Heart left ventricle (tissue), 16 donors: ENCODE data around the gene FSHR. TPM values are rescaled to one million over a fixed set of nuclear protein-coding genes. Genes with fewer than 3 reads are reported as not detected.

Experiments used
- ATAC-seq, 4 donors: fragments of 200-7000 bp; cut with Tn5 transposase; one replicate each; pipeline ENCODE4 v1.9.1; 2020 to 2022; ENCODE audit warnings: moderate library complexity in 4 of 4, mild to moderate bottlenecking in 3 of 4, moderate number of reproducible peaks in 1 of 4
- DNase-seq, 5 donors: peaks; one replicate each; pipeline ENCODE4 v3.0.0-alpha.2; 2020
- H3K27ac ChIP-seq, 12 donors: fragments of 200-600 bp; sonication (generic) in 4 of 12; one replicate each; pipeline versions ENCODE4 v1.5.0 to v1.8.0; 2016 to 2022; ENCODE audit warnings: mild to moderate bottlenecking in 2 of 12
- H3K27me3 ChIP-seq, 9 donors: fragments of 200-600 bp; sonication (generic) in 2 of 9; one replicate each; pipeline versions ENCODE4 v1.5.1 to v1.8.0; 2016 to 2022; ENCODE audit warnings: mild to moderate bottlenecking in 3 of 9
- H3K36me3 ChIP-seq, 9 donors: fragments of 200-600 bp; sonication (generic) in 2 of 9; one replicate each; pipeline versions ENCODE4 v1.5.0 to v1.8.0; 2018 to 2022; ENCODE audit warnings: mild to moderate bottlenecking in 2 of 9
- H3K4me1 ChIP-seq, 12 donors: fragments of 200-600 bp; sonication (generic) in 4 of 12; one replicate each; pipeline versions ENCODE4 v1.5.0 to v1.8.0; 2016 to 2022; ENCODE audit warnings: mild to moderate bottlenecking in 3 of 12
- H3K4me3 ChIP-seq, 12 donors: fragments of 200-600 bp; sonication (generic) in 4 of 12; one replicate each; pipeline versions ENCODE4 v1.5.0 to v1.8.0; 2017 to 2022; ENCODE audit warnings: mild to moderate bottlenecking in 9 of 12, moderate library complexity in 4 of 12
- H3K9me3 ChIP-seq, 12 donors: fragments of 200-600 bp; sonication (generic) in 4 of 12; one replicate each; pipeline versions ENCODE4 v1.5.0 to v1.8.0; 2016 to 2022; ENCODE audit warnings: mild to moderate bottlenecking in 1 of 12
- CTCF ChIP-seq, 12 donors: fragments of 200-600 bp; sonication (generic) in 4 of 12; IDR thresholded peaks; one replicate each; pipeline versions ENCODE4 v1.5.0 to v1.8.0; 2018 to 2022; ENCODE audit warnings: antibody characterized with exemption in 12 of 12, mild to moderate bottlenecking in 5 of 12
- POLR2A ChIP-seq, 2 donors: fragments of 450-650 bp; IDR thresholded peaks; one replicate each; pipeline ENCODE4 v1.6.1; 2017; ENCODE audit warnings: antibody characterized with exemption in 2 of 2, mild to moderate bottlenecking in 2 of 2, moderate library complexity in 2 of 2
- WGBS, 4 donors: extraction: QIAGEN DNeasy Blood & Tissue Kit in 2 of 4; methylation state at CpG; one replicate each; pipeline versions ENCODE4 v1.1.5 to v1.1.7; 2013 to 2018; 5-methylcytosine and 5-hydroxymethylcytosine counted together
- intact Hi-C, 10 donors: fragments of 100-400 bp; cut with DNase I; formaldehyde crosslinking; loops; one replicate each; pipeline versions ENCODE4 v1.11.1 to v1.14.2; 2022
- polyA plus RNA-seq, 2 donors: library from polyadenylated mRNA; stranded (reverse); fragments of 200-250 nt; gene quantifications; one replicate each; pipeline ENCODE4 v1.2.3, GENCODE V29; 2013
- total RNA-seq, 9 donors: library from RNA; depleted of rRNA in 2 of 9; stranded (reverse); fragments of >200 nt in 2 of 9; fragmentation: NEBNext Ultra II Directional in 3 of 9; extraction: Animal tissue kit (Norgen Biotek cat#: 25700) in 3 of 9; gene quantifications; one replicate each; pipeline versions ENCODE4 v1.1.0 to v1.2.4, GENCODE V29; 2016 to 2023
- donor health status: ischemic (EF 13 %, LVEDD 7.1; RV severe dilation, severe dysfunction).
- donor health status: healthy with polysubstance abuse.
- donor health status: DM: no; HTN: yes; CAD: no.
- donor health status: DM: no; HTN: no; CAD: no.
- donor health status: ischemic (EF 25% LVEDD 6.9; RV normal size, moderate dysfunction).
- donor health status: ischemic (EF 25% LVEDD 5.7; RV mildly dilated, moderate dysfunction).
- donor health status: healthy.
- donor health status: DM: yes; HTN: yes; CAD: no.
- donor health status: ischemic (EF 35%, LVEDD 5.7; RV mildly dilated, moderate dysfunction).
- donor health status: nonischemic (EF 11% LVEDD 7.7; RV severe dilation, severe dysfunction).
- donor health status: DM: yes; HTN: yes; CAD: no.
- donor health status: PGD.
- donor health status: ischemic (EF 29% LVEDD 5.4; RV normal size, mild dysfunction).
- donor health status: nonischemic (EF 23%, LVEDD 6.1; RV moderate dilation, normal function).

The FSHR gene
- total and polyA plus RNA-seq, 11 donors, result 0.19 to 0.75 (median 0.39) TPM; not detected in 5

- Histone ChIP-seq H3K4me3 (no peak overlapping the region), H3K4me1 (no peaks in the 10 kb centered on the region), H3K27me3 (no peaks in the 10 kb centered on the region), H3K36me3 (no peaks in the 10 kb centered on the region), H3K27ac (no peak overlapping the region), H3K9me3 (no peaks in the 10 kb centered on the region)
- no peak for TF ChIP-seq CTCF (IDR thresholded peaks at IDR 0.05)
- TF ChIP-seq POLR2A (IDR thresholded peaks at IDR 0.05), result no peak
- WGBS, 4 donors, result 40 to 76% (median 55%) methylated on average over 1 of the region's 1 CpG
- intact Hi-C loops, result no loop called here
- ATAC-seq, result no peak
- no peak for DNase-seq
Observed at GRCh38 chr2:49102146-49102545, 52.2 kb downstream of the FSHR start.

GRCh38 chr2:49080681-49081080 lies 73.6 kb downstream of the FSHR start:
- DNase-seq (no peak), ATAC-seq (no peak)
- H3K27ac ChIP-seq, result no peak overlapping the region
- TF ChIP-seq CTCF (IDR thresholded peaks at IDR 0.05), result no peak
- 58 to 78% (median 73%) methylated on average over 2 of the region's 2 CpGs for WGBS, 4 donors
- H3K36me3 ChIP-seq, result no peaks in the 10 kb centered on the region
- H3K27me3 ChIP-seq, result no peaks in the 10 kb centered on the region
- intact Hi-C loops, result no loop called here
- peaks cover 0 to 8% (median 0%) of the 10 kb centered on the region in 12 donors for H3K9me3 ChIP-seq
- H3K4me1 ChIP-seq, result no peaks in the 10 kb centered on the region
- H3K4me3 ChIP-seq, result no peak overlapping the region

- intact Hi-C loops, result no loop called here
- Histone ChIP-seq H3K27me3 (no peaks in the 10 kb centered on the region), H3K4me3 (no peak overlapping the region), H3K36me3 (no peaks in the 10 kb centered on the region), H3K27ac (no peak overlapping the region), H3K9me3 (peaks cover 0 to 25% (median 7%) of the 10 kb centered on the region in 12 donors), H3K4me1 (no peaks in the 10 kb centered on the region)
- DNase-seq, result no peak
- TF ChIP-seq CTCF (IDR thresholded peaks at IDR 0.05) (no peak), POLR2A (IDR thresholded peaks at IDR 0.05) (no peak)
- WGBS, 4 donors, result 34 to 54% (median 42%) methylated on average over 2 of the region's 2 CpGs
- ATAC-seq, result no peak
Observed at GRCh38 chr2:49070716-49071115, 83.6 kb downstream of the FSHR start.

GRCh38 chr2:49069829-49070228 lies 84.5 kb downstream of the FSHR start:
- DNase-seq (no peak), ATAC-seq (no peak)
- Histone ChIP-seq H3K9me3 (peaks cover 0 to 22% (median 7%) of the 10 kb centered on the region in 12 donors), H3K27ac (no peak overlapping the region), H3K4me1 (no peaks in the 10 kb centered on the region), H3K27me3 (no peaks in the 10 kb centered on the region), H3K4me3 (no peak overlapping the region), H3K36me3 (no peaks in the 10 kb centered on the region)
- intact Hi-C loops, result no loop called here
- 61 to 70% (median 65%) methylated on average over 1 of the region's 1 CpG for WGBS, 4 donors
- TF ChIP-seq POLR2A (IDR thresholded peaks at IDR 0.05), result no peak
- no peak for TF ChIP-seq CTCF (IDR thresholded peaks at IDR 0.05)
